Astrocyte (in vitro differentiated cells and primary cell): Measurements from ENCODE around the gene ANKRD2. TPM values are rescaled to one million over a fixed set of nuclear protein-coding genes. Genes with fewer than 3 reads are reported as not detected.

Experiments used
- DNase-seq: peaks from one replicate; pipeline ENCODE4 v3.0.0-alpha.2; 2010; ENCODE audit warnings: low read depth
- FAIRE-seq: peaks from 2 replicates; lab custom pipeline; 2011; peaks lifted over from hg19 to GRCh38; lab: Jason Lieb, UNC
- H2AFZ ChIP-seq: 2 replicates; pipeline ENCODE4 v1.6.0; 2012; ENCODE audit warnings: low read depth, low read length, inconsistent platforms
- H3K27ac ChIP-seq: 2 replicates; pipeline ENCODE4 v1.5.1; 2011; ENCODE audit warnings: low read depth, low read length, inconsistent platforms
- H3K27me3 ChIP-seq: 2 replicates; pipeline ENCODE4 v1.6.0; 2011; ENCODE audit warnings: low read length, inconsistent platforms; ENCODE audit not compliant: insufficient read depth
- H3K36me3 ChIP-seq: 2 replicates; pipeline ENCODE4 v1.5.1; 2011; ENCODE audit warnings: low read length, inconsistent platforms; ENCODE audit not compliant: insufficient read depth
- H3K4me1 ChIP-seq: 2 replicates; pipeline ENCODE4 v1.5.1; 2011; ENCODE audit warnings: low read length, inconsistent platforms; ENCODE audit not compliant: insufficient read depth
- H3K4me2 ChIP-seq: 2 replicates; pipeline ENCODE4 v1.6.0; 2012; ENCODE audit warnings: low read length, inconsistent platforms
- H3K4me3 ChIP-seq: 2 replicates; pipeline ENCODE4 v1.5.1; 2011; ENCODE audit warnings: low read depth, mild to moderate bottlenecking, low read length, inconsistent platforms; ENCODE audit not compliant: insufficient read depth
- H3K79me2 ChIP-seq: 2 replicates; pipeline ENCODE4 v1.6.0; 2012; ENCODE audit warnings: mild to moderate bottlenecking, low read length, inconsistent platforms; ENCODE audit not compliant: insufficient read depth
- H3K9ac ChIP-seq: 2 replicates; pipeline ENCODE4 v1.6.0; 2012; ENCODE audit warnings: mild to moderate bottlenecking, low read length, inconsistent platforms
- H3K9me3 ChIP-seq: 2 replicates; pipeline ENCODE4 v1.5.1; 2012; ENCODE audit warnings: low read depth, mild to moderate bottlenecking, low read length, inconsistent platforms; ENCODE audit not compliant: insufficient read depth
- H4K20me1 ChIP-seq: 2 replicates; pipeline ENCODE4 v1.6.0; 2012; ENCODE audit warnings: low read length, inconsistent platforms; ENCODE audit not compliant: insufficient read depth
- H3K27ac Mint-ChIP-seq: one replicate; pipeline ENCODE4 v1.8.0; 2021; ENCODE audit warnings: mild to moderate bottlenecking, mixed read lengths; ENCODE audit not compliant: unreplicated experiment
- H3K27me3 Mint-ChIP-seq: one replicate; pipeline ENCODE4 v1.8.0; 2021; ENCODE audit warnings: low read depth, mixed read lengths; ENCODE audit not compliant: unreplicated experiment
- H3K36me3 Mint-ChIP-seq: one replicate; pipeline ENCODE4 v1.8.0; 2021; ENCODE audit warnings: low read depth, mixed read lengths; ENCODE audit not compliant: unreplicated experiment
- H3K4me1 Mint-ChIP-seq: one replicate; pipeline ENCODE4 v1.8.0; 2021; ENCODE audit warnings: low read depth, mixed read lengths; ENCODE audit not compliant: unreplicated experiment
- H3K4me3 Mint-ChIP-seq: one replicate; pipeline ENCODE4 v1.8.0; 2021; ENCODE audit warnings: mild to moderate bottlenecking, moderate library complexity, mixed read lengths; ENCODE audit not compliant: unreplicated experiment
- H3K9me3 Mint-ChIP-seq: one replicate; pipeline ENCODE4 v1.8.0; 2021; ENCODE audit warnings: mild to moderate bottlenecking, mixed read lengths; ENCODE audit not compliant: unreplicated experiment
- EZH2 ChIP-seq: IDR thresholded peaks from 2 replicates; pipeline ENCODE4 v1.6.1; 2012; ENCODE audit warnings: mild to moderate bottlenecking, low read length, inconsistent platforms; ENCODE audit not compliant: insufficient read depth
- total RNA-seq: library from RNA; stranded (reverse); gene quantifications from 2 replicates; pipeline ENCODE4 v1.2.1, GENCODE V29; 2021
- TF ChIP-seq, protein P1 (sequence below): IDR thresholded peaks from 2 replicates; pipeline ENCODE4 v1.5.1; 2011; ENCODE audit warnings: low read depth, mild to moderate bottlenecking, inconsistent platforms, low read length, moderate library complexity; ENCODE audit not compliant: insufficient read depth

The ANKRD2 gene
- total RNA-seq, 1 donor from 2014 or later, result 0.36 TPM

DNA sequence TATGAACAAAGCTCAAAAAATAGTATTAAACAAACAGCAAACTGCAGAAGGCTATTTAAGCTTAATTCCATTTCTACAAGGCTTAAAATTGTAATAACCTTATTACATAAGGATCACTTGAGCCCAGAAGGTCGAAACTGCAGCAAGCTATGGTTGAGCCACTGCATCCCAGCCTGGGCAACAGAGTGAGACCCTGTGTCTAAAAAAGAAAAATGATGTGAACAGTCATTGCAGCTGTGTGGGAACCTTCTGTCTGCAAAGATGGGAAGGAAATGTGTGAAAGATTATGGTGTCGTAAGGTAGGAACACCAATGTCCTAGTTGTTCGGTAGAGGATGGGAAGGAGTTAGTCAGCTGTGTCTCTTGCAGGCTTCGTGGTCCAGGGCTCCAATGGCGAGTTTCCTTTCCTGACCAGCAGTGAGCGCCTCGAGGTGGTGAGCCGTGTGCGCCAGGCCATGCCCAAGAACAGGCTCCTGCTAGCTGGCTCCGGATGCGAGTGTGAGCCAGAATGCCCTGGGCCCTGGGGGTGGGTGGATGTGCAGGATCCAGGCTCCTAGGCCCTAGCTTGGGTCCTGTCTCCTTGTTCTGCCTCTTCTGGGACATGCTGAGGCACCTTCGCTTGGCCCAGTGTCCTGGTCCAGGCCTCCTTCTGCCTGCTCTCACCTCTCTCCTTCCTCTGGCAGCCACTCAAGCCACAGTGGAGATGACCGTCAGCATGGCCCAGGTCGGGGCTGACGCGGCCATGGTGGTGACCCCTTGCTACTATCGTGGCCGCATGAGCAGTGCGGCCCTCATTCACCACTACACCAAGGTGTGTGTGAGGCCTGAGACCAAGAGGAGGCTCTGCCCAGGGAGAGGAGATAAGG is 26.1 kb downstream of the ANKRD2 start:
- no peak overlapping the region for H3K4me3 ChIP-seq
- Mint-ChIP-seq H3K9me3 (no peaks in the 10 kb centered on the region), H3K4me1 (peaks cover 19% of the 10 kb centered on the region), H3K36me3 (no peaks in the 10 kb centered on the region), H3K27me3 (peaks cover 3% of the 10 kb centered on the region), H3K27ac (no peak overlapping the region), H3K4me3 (no peak overlapping the region)
- FAIRE-seq (no peak), DNase-seq (no peak)
- H3K9ac ChIP-seq, result no peak overlapping the region
- H4K20me1 ChIP-seq, result no peaks in the 10 kb centered on the region
- H3K27me3 ChIP-seq, result no peaks in the 10 kb centered on the region
- H3K4me1 ChIP-seq, result peaks cover 25% of the 10 kb centered on the region
- no peaks in the 10 kb centered on the region for H3K79me2 ChIP-seq
- no peaks in the 10 kb centered on the region for H3K9me3 ChIP-seq
- TF ChIP-seq EZH2, result no peak
- TF ChIP-seq, protein P1, sequence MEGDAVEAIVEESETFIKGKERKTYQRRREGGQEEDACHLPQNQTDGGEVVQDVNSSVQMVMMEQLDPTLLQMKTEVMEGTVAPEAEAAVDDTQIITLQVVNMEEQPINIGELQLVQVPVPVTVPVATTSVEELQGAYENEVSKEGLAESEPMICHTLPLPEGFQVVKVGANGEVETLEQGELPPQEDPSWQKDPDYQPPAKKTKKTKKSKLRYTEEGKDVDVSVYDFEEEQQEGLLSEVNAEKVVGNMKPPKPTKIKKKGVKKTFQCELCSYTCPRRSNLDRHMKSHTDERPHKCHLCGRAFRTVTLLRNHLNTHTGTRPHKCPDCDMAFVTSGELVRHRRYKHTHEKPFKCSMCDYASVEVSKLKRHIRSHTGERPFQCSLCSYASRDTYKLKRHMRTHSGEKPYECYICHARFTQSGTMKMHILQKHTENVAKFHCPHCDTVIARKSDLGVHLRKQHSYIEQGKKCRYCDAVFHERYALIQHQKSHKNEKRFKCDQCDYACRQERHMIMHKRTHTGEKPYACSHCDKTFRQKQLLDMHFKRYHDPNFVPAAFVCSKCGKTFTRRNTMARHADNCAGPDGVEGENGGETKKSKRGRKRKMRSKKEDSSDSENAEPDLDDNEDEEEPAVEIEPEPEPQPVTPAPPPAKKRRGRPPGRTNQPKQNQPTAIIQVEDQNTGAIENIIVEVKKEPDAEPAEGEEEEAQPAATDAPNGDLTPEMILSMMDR, result no peak
- no peak overlapping the region for H3K4me2 ChIP-seq
- no peak overlapping the region for H3K27ac ChIP-seq
- H3K36me3 ChIP-seq, result no peaks in the 10 kb centered on the region
- no peak overlapping the region for H2AFZ ChIP-seq

DNA sequence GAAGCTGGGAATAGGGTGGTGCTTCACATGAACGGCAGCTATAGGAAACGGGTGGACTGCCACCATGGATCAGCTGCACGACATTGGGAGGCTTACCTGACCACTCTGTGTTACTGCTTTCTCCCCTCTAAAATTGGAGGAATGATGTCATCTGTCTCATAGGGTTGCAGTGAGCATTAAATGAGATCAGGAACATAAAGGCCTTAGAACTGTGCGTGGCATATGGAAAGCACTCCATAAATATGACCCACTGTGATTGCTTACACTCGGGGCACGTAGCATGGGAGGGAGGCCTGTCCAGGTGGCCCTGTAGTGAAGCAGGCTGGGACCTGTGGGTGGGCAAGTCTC is 26.7 kb downstream of the ANKRD2 start:
- no peak overlapping the region for H2AFZ ChIP-seq
- DNase-seq (no peak), FAIRE-seq (no peak)
- Mint-ChIP-seq H3K4me3 (no peak overlapping the region), H3K9me3 (no peaks in the 10 kb centered on the region), H3K36me3 (no peaks in the 10 kb centered on the region), H3K27ac (no peak overlapping the region), H3K27me3 (peaks cover 3% of the 10 kb centered on the region), H3K4me1 (peaks cover 19% of the 10 kb centered on the region)
- H3K27me3 ChIP-seq, result no peaks in the 10 kb centered on the region
- H3K4me3 ChIP-seq, result no peak overlapping the region
- H3K27ac ChIP-seq, result no peak overlapping the region
- H3K4me1 ChIP-seq, result peaks cover 25% of the 10 kb centered on the region
- no peak overlapping the region for H3K9ac ChIP-seq
- H4K20me1 ChIP-seq, result no peaks in the 10 kb centered on the region
- H3K36me3 ChIP-seq, result no peaks in the 10 kb centered on the region
- TF ChIP-seq, protein P1, result no peak
- TF ChIP-seq EZH2, result no peak
- H3K79me2 ChIP-seq, result no peaks in the 10 kb centered on the region
- H3K9me3 ChIP-seq, result no peaks in the 10 kb centered on the region
- H3K4me2 ChIP-seq, result no peak overlapping the region

DNA sequence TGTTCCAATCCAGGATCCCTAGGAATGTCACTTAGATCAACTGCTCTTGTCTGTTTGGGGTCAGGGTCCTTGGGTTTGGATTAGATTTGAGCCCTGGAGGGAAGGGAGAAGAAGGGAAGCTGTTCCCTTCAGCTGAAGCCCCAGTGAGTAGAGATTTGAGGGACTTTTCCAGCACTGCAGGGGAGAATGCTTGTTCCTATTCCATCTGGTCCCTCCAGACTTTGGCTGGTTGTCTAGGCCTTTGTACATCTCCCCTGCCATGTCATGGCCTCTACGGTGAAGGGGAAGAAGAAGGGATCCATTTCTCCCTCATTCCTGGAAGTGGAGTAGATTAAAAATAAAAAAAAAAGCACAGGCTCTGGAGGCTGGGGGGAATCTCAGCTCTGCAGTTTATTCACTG is 28.0 kb downstream of the ANKRD2 start:
- no peak for FAIRE-seq
- Mint-ChIP-seq H3K4me1 (peaks cover 18% of the 10 kb centered on the region), H3K36me3 (no peaks in the 10 kb centered on the region), H3K27ac (no peak overlapping the region), H3K9me3 (no peaks in the 10 kb centered on the region), H3K27me3 (peaks cover 3% of the 10 kb centered on the region), H3K4me3 (no peak overlapping the region)
- no peak overlapping the region for H3K4me2 ChIP-seq
- no peaks in the 10 kb centered on the region for H4K20me1 ChIP-seq
- H3K36me3 ChIP-seq, result no peaks in the 10 kb centered on the region
- no peaks in the 10 kb centered on the region for H3K9me3 ChIP-seq
- H3K27me3 ChIP-seq, result no peaks in the 10 kb centered on the region
- no peak overlapping the region for H3K9ac ChIP-seq
- no peak overlapping the region for H3K4me3 ChIP-seq
- TF ChIP-seq EZH2, result no peak
- TF ChIP-seq, protein P1, result no peak
- peaks cover 23% of the 10 kb centered on the region for H3K4me1 ChIP-seq
- no peak overlapping the region for H2AFZ ChIP-seq
- no peak overlapping the region for H3K27ac ChIP-seq
- H3K79me2 ChIP-seq, result no peaks in the 10 kb centered on the region
- DNase-seq, result no peak
